GM21723 (cell line): ENCODE results near the gene AMN1.
"Not testable (repeated sequence)": the region's sequence is repeated elsewhere in the genome, so short reads cannot be mapped to it uniquely, and the experiment has no call there.

ENCODE experiments used
- ATAC-seq: cut with Tn5 transposase; IDR thresholded peaks from one replicate; pipeline ENCODE4 v1.9.1; 2021; ENCODE audit warnings: mild to moderate bottlenecking, moderate library complexity; ENCODE audit not compliant: unreplicated experiment

The AMN1 gene

DNA sequence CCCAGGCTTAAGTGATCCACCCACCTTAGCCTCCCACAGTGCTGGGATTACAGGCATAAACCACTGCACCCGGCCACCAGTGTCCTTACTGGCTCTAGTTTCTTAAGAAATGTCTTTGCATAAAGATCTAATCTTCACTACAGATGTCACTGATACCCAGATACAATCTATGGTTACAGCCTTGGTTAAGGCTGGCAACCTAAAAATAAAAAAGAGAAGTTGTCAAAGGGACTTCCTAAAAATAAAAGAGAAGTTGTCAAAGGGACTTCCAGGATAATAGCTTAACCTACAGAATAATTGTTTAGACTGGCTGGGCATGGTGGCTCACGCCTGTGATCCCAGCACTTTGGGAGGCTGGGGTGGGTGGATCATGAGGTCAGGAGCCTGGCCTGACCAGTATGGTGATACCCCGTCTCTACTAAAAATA, 41.7 kb downstream of the AMN1 start:
- ATAC-seq, result peak; percentile 62

DNA sequence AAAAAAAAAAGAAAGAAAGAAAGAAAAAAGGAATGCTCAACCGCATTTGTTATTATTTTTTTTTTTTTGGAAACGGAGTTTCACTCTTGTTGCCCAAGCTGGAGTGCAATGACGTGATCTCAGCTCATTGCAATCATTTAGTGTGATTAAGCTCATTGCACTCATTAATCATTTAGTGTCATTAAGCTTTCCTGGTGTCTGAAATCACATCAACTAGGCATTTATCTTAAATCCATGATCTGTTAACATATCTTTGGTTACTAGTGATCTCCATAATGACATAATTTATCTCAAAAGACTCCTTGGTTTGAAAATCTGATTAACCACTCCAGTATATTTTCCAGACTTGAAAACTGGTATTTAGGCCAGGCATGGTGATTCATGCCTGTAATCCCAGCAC, 43.0 kb downstream of the AMN1 start:
- ATAC-seq, result no peak

DNA sequence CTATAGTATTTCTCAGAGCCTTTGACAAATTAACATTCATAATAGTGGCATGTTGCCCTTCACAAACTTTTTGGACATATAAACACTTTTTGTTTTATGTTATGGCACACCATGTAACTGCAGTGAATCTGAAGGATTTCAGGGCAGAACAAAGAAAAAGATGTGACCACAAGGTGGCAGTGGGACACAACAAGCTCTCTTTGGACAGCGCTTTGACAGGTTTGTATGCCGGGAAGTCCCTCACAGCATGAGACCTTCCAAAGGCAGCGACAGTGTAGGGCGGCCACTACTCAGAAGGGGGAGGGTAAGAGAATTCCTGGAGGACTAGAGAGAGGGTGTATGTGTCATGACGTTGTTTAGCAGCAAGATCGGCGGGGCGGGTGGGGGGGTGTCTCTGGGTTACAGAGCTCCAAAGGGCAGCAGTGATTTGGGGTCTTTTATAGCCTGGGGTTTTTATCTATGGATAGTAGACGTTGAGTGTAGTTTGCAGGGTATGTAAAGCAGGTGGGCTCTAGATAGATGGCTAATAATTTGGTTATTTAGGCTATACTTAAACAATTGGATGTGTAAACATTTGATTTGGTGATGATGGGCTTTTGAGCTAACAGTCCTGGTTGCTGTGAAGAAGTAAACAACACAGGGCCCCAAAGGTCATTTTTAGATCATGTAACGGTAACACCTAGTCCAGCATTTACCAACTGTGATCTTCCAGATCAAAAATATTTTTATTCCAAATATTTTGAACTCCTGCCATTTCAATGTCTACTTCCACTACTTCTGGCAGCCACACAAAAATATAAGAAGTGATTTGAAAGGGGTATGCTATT, 46.5 kb downstream of the AMN1 start:
- peak; percentile 90 for ATAC-seq

DNA sequence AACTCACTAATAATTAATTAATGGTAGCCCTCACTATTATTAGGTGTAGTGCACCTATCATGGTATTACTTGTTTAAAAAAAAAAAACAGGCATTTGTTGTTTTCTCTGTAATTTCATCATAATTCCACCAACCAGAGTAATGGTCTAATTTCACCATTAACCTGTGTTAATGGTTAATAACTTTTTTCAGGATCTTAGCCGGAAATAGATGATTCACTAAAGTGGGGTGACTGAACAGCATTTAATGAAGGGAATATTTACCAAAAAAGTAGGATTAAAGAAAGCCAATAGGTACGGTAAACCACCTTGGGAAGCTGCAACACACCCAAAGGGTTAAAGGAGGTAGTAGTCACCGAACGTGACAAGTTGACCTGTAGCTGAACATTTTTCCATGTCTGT, 56.3 kb downstream of the AMN1 start:
- ATAC-seq, result no peak

DNA sequence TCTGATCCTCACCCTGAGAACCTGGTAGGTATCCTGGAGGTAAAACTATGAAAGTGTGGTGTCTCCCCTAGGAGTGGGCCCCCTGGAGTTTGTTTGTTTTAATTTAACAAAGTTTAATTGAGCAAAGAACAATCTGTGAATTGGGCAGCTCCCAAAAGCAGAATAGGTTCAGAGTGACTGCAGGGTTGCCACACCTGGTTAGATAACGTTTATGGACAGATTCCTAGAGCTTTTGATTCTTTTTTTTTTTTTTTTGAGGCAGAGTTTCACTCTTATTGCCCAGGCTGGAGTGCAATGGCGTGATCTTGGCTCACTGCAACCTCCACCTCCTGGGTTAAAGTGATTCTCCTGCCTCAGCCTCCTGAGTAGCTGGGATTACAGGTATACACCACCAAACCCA, 59.2 kb downstream of the AMN1 start:
- ATAC-seq, result not testable (repeated sequence)

DNA sequence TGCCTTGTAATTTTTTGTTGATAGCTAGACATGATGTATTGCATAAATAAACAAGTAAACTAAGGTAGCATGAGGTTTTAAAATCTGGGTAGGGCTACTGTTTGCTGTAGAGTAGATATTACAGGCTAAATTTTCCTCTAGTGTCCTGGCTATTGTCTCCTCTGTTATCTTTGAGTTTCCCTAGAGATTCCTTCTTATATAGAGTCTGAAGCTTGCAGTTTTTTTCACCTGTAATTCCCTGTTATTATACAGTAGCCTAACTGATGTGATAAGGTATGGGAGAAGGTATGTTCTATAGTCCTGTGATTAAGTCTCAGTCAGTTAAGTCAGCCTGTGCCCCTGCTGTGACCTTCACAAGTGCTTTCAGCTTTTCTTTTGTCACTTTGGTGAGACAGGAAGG, 59.8 kb downstream of the AMN1 start:
- no peak for ATAC-seq

DNA sequence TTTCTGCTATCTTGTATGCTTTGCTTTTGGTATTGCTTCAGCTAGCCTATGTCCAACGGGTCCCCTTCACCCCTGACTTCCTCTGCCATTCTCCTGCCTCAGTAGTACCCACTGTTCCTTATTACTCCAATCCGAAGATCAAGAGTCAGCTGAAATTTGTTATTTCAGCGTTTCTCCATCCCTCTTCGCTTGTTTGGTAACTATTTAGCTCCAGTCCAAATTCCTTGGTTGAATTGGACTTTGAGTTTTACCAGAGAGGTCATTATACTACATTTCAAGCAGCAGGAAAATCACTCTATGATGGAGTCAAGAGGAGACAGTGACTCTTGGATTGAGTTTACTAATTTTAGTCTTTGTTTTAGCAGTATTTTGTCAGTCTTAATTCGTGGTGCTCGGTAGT, 64.8 kb downstream of the AMN1 start:
- ATAC-seq, result no peak

DNA sequence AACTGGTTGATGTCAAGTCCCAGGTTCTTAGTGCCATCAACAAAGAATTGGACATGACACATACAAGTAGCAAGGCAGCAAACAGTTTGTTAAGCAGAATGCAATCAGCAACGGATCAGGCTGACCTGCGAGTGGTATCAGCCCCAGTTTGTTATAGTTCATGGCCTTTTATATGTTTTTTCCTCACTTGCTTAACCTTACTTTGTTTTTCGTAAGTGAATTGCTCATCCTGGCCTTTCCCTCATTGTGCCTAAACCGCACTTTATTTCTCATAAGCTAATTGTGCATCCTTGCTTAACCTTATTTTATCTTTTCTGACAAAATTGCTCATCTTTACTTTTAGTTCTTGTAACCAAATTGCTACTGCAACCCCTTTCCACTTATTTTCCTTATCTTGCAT, 65.2 kb downstream of the AMN1 start:
- no peak for ATAC-seq

DNA sequence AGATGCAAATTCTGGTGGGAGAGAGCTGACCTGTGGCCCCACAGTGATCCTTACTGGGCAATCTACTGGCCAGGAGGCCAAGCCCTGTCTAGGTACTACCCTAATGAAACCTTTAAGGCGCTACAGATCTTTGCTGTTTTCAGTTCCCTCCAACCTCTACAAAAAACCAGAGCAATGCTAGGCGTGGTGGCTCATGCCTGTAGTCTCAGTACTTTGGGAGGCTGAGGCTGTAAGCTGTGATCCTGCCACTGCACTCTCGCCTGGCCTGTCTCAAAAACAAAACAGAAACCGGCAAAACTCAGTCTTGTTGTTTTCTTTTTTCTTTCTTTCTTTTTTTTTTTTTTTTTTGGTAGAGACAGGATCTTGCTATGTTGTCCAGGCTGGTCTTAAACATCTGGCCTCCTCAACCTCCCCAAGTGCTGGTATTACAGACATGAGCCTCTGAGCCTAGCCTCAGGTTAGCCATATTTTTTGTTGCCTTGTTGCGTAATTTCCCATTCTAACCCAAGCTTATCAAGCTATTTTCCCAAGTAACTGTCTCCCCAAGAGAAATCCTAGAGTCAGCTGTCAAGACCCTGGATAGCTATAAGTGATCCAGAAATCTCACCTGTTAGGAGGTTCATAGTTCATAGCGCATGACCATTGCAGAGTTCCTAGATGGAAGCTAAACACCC, 66.5 kb downstream of the AMN1 start:
- ATAC-seq, result no peak

DNA sequence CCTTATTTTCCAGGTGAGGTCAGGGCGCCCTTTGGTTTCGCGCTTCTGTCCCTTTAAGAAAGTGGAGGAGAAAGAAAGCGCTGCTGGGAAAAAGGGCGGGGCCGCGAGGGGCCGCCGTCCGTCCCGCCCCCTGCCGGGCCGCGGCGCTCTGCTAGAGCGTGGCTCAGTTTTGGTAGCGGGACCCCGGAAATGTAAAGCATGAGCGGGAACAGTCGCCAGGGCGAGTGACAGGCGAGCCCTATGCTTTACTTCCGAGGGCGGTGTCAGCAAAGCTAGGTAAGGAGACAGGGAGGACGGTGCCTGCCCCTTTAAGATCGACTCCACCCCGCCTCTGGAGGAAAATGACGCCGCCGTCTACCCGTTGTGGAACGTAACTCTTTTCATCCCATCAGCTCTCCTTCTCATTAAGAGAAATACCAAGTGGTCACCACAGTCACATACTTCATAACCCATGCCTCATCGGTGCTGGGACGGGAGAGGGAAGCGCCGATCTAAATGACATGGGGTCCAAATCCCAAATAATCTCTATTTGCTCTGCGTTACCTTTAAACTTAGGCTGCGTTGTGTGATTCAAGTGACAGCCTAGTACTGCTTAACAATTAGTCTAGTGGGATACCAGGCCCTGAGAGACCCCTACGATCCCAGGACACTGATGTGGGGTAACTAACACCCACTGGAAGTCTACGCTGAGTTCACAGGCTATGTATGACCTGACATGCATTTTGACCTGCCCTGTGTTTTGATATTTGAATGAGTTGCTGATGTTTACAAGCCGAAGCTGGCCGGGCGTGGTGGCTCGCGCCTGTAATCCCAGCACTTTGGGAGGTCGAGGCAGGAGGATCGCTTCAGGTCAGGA, 69.5 kb downstream of the AMN1 start, which contains the start of gene ETFBKMT:
Gene ETFBKMT (plus strand): TSS at position 602 of the 856 bp plus-strand sequence. CDS start 2,266 bp downstream, outside the sequence.
- ATAC-seq, result peak; percentile 99

DNA sequence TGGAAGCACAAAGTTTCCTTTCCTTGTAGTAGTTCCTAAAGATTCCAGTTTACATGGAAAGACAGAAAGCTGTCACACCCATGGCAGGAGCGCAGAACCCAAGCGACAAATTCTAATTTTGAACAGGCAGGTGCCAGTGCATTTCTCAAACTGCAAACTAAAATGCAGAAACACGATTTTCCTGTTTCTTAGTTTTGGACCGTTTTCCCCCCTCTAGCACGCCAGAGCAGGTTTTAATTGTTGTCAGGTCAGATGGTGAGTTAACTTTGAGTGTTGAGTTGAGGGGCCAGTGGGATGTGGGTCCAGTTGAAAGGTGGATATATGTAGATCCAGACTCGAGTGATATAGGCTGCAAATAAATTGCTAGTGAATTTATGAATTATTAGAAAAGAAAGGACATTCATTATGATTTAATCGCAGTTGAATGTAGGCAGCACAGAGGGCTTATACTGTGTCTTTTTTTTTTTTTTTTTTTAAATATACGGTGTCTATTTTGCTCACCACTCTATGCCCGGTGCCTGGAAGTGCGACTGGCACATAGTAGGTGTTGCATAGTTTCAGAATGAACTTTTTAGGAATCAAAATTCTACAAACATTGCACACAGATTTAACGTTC, 70.2 kb downstream of the AMN1 start:
- peak; percentile 2 for ATAC-seq

DNA sequence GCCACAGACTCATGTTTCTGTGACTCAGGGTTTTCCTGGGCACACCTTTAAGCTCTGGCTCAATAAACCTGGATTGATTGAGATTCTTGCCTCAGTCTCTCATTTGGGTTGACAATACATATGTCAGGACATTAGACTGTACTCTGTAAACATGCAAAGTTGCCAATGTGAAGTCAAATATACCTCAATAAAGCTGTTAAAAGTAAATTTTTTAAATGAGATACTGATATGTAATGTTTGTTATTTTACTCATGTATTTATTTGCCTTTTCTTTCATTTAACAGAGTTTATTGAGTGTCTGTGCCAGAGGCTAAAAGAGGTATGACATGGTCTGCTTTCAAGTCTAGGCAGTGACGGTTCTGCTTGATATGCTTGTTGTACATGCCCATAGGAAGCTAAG, 73.0 kb downstream of the AMN1 start:
- no peak for ATAC-seq

DNA sequence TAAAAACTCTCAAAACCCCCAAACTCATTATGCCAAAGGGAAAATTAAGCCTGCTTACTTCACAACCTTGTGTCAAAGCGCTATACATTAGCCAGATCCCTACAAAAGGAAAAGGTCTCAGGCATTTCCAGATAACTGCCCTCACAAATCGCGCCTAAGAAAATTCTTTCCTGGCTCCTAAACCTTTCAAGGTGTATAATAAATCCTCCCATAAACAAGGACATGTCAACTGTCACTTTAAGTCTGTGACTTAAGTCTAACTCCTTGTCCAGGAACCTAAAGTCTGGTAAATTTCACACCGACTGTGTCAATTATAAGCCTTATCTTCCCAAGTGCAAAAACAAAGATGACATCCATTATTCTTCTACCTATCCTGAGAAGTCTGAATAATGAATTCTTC, 73.6 kb downstream of the AMN1 start:
- ATAC-seq, result no peak

DNA sequence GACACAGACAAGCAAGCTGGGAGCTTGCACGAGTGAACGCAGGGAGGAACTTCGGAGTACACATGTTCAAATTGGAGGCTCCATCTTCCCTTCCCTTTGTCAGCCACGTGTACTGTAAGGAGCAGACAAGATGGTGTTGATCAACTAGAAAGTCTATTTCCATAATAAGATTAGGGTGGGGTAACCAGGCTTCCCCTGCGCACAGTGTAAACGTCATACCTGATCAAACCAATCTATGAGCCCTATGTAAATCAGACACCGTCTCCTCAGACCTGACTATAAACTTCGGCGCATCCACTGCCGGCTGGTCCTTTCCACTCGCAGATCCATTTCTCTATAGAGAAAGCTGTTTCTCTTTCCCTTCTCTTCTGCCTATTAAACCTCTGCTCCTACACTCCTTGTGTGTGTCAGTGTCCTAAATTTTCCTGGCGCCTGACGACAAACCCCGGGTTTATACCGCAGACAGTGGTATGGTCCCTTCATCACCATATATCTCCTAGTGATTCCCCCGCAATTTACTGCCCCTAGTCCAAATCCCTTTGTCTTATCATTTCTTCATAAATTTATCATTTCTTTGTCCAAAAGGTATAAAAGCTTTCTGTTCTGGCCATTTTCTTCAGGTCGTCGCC, 76.8 kb downstream of the AMN1 start:
- no peak for ATAC-seq

DNA sequence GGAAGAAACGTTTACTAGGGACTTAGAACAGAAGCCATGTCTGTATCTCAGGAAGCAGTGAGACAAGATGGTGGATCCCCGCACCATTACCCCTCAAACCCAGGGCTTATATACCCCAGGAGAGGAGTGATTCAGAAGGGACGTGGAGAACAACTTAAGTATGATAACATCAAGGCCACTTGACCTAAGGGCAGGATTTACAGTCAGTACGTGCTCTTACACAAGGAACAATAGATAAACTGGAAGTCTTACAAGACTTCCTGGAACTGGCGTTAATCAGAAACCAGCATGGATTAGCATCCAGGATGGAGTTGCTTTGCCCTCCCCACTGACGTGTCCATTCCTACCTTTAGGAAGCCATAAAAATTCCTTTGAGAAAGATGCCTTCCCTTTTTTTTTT, 77.9 kb downstream of the AMN1 start:
- no peak for ATAC-seq

DNA sequence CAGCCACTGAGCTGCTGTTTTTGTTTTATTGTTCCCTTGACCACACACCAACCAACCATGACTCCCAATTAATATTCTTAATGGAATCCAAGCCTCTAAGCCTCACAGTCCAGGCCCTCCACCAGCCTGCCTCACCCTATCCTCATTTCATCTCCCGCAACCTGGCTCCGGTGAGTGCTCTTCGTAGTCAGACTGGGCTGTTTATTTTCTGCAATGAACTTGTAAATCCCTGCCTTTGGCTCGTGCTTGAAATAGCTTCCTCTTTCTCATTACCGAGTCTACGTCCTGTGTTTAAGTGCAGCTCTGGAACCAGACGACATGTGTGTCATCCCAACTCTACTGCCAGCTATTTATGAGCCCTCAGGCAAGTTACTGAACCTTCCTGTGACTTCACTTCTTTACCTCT, 81.7 kb downstream of the AMN1 start:
- ATAC-seq, result no peak

DNA sequence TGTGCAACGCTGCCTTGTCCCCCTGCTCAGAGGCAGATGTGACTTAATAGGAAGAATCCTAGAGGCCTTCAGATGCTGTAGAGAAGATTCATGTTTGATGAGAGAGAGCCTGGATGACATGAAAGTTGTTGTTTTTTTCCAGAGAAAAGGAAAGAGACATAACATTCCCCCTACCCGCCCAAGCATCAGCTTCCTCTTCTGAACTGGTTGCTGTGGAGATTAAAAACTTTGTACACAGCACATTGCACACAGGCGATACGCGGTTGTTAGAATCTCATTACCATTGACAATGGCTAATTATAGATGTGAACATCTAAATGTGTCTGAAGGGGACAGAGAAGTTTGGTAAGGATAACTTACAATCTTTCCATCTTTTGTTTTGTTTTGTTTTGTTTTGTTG, 82.9 kb downstream of the AMN1 start:
- ATAC-seq, result no peak

DNA sequence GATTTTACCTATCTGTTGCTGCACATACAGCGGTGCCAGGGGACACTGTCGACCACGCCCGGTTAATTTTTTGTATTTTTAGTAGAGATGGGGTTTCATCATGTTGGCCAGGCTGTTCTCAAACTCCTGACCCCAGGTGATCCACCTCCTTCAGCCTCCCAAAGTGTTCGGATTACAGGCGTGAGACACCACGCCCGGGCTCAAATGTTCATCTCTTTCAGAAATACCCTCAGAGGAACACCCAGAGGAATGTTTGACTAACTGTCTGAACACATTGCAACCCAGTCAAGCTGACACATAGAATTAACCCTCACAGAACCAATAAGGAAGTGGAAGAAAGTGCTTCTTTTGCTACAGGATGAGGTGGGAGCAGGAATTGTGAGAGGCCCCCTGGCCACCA, 84.3 kb downstream of the AMN1 start:
- no peak for ATAC-seq

DNA sequence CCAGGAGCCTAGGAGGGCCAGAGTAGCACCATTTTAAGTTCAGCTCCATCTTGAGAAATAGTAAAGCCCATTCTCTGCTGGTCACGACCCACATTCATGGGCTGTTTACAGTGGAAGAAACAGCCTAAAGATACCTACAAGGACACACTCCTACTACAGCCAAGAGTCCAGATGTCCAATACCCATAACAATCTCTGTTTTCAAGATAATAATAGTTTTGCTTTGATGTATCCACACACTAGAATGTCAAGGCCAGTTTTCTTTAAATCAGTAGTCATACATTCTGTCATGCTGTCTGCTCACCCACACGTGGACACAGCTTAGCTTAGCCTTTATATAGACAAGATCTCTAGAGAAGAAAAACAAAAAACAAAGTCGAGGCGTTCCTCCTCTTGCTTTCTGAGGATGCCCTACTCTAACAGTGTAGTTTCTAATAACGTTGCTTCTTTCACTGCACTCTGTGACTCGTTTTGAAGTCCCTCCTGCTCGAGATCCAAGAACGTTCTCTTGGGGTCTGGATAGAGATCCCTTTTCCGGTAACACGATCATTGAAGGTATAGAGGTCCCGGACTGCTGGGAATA, 87.2 kb downstream of the AMN1 start:
- ATAC-seq, result no peak

DNA sequence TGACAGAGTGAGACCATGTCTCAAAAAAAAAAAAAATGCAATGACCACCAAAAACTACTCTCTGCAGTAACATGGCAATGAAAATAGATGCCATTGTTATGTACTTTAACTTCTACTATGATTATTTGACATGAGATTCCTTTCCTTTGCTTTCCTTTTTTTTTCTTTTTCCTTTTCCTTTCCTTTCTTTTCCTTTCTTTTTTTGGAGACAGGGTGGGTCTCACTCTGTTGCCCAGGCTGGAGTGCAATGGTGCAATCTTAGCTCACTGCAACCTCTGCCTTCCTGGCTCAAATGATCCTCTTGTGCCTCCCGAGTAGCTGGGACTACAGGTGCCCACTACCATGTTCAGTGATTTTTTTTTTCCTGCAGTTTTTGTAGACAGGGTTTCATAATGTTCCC, 94.2 kb downstream of the AMN1 start:
- no peak for ATAC-seq
